ENCODE data around the gene TRAPPC3L.

- TF ChIP-seq REST (IDR thresholded peaks at IDR 0.05; ENCODE audit: borderline replicate concordance) (no peak), REST (CRISPR knock-in tag; IDR thresholded peaks at IDR 0.05; ENCODE audit: low read depth) (no peak), ZBTB11 (CRISPR knock-in tag; IDR thresholded peaks at IDR 0.05) (no peak)
Observed at GRCh38 chr6:116500969-116501433, 44.5 kb downstream of the TRAPPC3L start.
